ENCODE results near the gene RP2.

DNA sequence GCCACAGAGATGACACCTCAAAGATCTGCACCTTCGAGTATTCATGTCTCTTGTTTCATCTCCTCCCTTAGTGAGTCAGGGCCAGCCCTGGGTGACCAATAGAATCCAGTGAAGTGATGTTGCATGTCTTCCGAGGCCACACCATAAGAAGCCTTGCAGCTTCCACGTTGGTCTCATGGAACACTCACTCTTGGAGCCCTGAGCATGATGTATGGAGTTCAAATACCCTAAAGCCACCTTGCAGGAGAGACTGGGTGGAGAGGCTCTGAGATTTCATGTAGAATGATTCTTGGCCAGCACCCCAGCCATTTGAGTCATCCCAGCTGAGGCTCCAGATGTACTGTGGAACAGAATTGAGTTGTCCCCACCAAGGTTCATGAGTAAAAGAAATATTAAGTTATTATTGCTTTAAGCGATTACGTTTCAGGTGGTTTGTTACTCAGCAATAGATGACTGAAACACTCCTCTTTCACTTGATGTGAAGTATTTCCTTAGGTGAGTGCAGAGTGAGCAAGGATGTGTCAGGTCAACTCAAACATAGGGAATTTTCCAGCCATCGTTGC lies 5.0 kb upstream of the RP2 start:
- TF ChIP-seq EZH2 (IDR thresholded peaks at IDR 0.05; ENCODE audit: insufficient read depth, poor library complexity, severe bottlenecking): no peak
- no peak for TF ChIP-seq EZH2phosphoT487 (IDR thresholded peaks at IDR 0.05; ENCODE audit: insufficient read depth, low read depth)

Measured in GM23248 (cell line).